ENCODE measurements around the gene E2F2. TPM values are rescaled to one million over a fixed set of nuclear protein-coding genes. Genes with fewer than 3 reads are reported as not detected.
A peak's percentile ranks its signal among the peaks of the same experiment; 100 is the strongest.

The E2F2 gene
- total RNA-seq, 1 experiment from 2014 or later: 46.1 TPM

GRCh38 chr1:23558140-23558871 is 27.3 kb upstream of the E2F2 start:
- no TSS peak for BruUV-seq (replicated peaks)
- Histone ChIP-seq H3K36me3 (ENCODE audit: insufficient read depth, low read length, poor library complexity, severe bottlenecking) (peaks cover 12% of the 10 kb centered on the region), H3K4me1 (ENCODE audit: insufficient read depth, low read length, poor library complexity, severe bottlenecking) (peaks cover 74% of the 10 kb centered on the region), H3K9me3 (ENCODE audit: low read depth, low read length, poor library complexity, severe bottlenecking) (no peaks in the 10 kb centered on the region), H3K27me3 (replicated peaks; ENCODE audit: insufficient read depth, low read depth, low read length, poor library complexity) (no peaks in the 10 kb centered on the region), H3K4me3 (ENCODE audit: low read depth, low read length, poor library complexity, severe bottlenecking) (peak overlapping the region; percentile 75), H3K27ac (ENCODE audit: low read depth, low read length, poor library complexity, severe bottlenecking) (peak overlapping the region; percentile 99)
- CTCF ChIA-PET: no interaction called here
- DNase-seq (ENCODE audit: low spot score): peak; percentile 80
- intact Hi-C loops (cut with micrococcal nuclease; ENCODE audit: unreplicated experiment): loop anchor here (5.0 kb wide), 1 partner anchor 39 kb away; no protein-coding TSS in a partner anchor
- no peak for TF ChIP-seq CTCF (conservative IDR thresholded peaks at IDR 0.05; ENCODE audit: low read depth, low read length)
- TF ChIP-seq EZH2 (IDR thresholded peaks at IDR 0.05; ENCODE audit: borderline replicate concordance, low read depth, low read length, poor library complexity, severe bottlenecking): no peak
- POLR2A ChIA-PET (ENCODE audit: low non-redundant PET): no interaction called here

- ChIA-PET CTCF (interaction anchor here (0.6 kb wide), 1 partner anchor 398 kb away, joined by 5 read pairs; no protein-coding TSS in a partner anchor), POLR2A (ENCODE audit: low non-redundant PET) (no interaction called here)
- Histone ChIP-seq H3K36me3 (ENCODE audit: insufficient read depth, low read length, poor library complexity, severe bottlenecking) (peaks cover 12% of the 10 kb centered on the region), H3K27ac (ENCODE audit: low read depth, low read length, poor library complexity, severe bottlenecking) (peak overlapping the region; percentile 99), H3K4me1 (ENCODE audit: insufficient read depth, low read length, poor library complexity, severe bottlenecking) (peaks cover 68% of the 10 kb centered on the region), H3K27me3 (replicated peaks; ENCODE audit: insufficient read depth, low read depth, low read length, poor library complexity) (no peaks in the 10 kb centered on the region), H3K4me3 (ENCODE audit: low read depth, low read length, poor library complexity, severe bottlenecking) (peak overlapping the region; percentile 75), H3K9me3 (ENCODE audit: low read depth, low read length, poor library complexity, severe bottlenecking) (no peaks in the 10 kb centered on the region)
- TF ChIP-seq CTCF (conservative IDR thresholded peaks at IDR 0.05; ENCODE audit: low read depth, low read length) (no peak), EZH2 (IDR thresholded peaks at IDR 0.05; ENCODE audit: borderline replicate concordance, low read depth, low read length, poor library complexity, severe bottlenecking) (no peak)
- BruUV-seq (replicated peaks): no TSS peak
- intact Hi-C loops (cut with micrococcal nuclease; ENCODE audit: unreplicated experiment): loop anchor here (5.0 kb wide), 1 partner anchor 40 kb away; no protein-coding TSS in a partner anchor
- no peak for DNase-seq (ENCODE audit: low spot score)
Measured at GRCh38 chr1:23557471-23558124, 26.6 kb upstream of the E2F2 start.

- no peak for TF ChIP-seq CTCF (conservative IDR thresholded peaks at IDR 0.05; ENCODE audit: low read depth, low read length)
- no peak for TF ChIP-seq EZH2 (IDR thresholded peaks at IDR 0.05; ENCODE audit: borderline replicate concordance, low read depth, low read length, poor library complexity, severe bottlenecking)
- DNase-seq (ENCODE audit: low spot score): no peak
- CTCF ChIA-PET: interaction anchor here (6.9 kb wide), 1 partner anchor 80 kb away, joined by 36 read pairs; no protein-coding TSS in a partner anchor
- Histone ChIP-seq H3K27me3 (replicated peaks; ENCODE audit: insufficient read depth, low read depth, low read length, poor library complexity) (no peaks in the 10 kb centered on the region), H3K4me1 (ENCODE audit: insufficient read depth, low read length, poor library complexity, severe bottlenecking) (peaks cover 65% of the 10 kb centered on the region), H3K9me3 (ENCODE audit: low read depth, low read length, poor library complexity, severe bottlenecking) (no peaks in the 10 kb centered on the region), H3K4me3 (ENCODE audit: low read depth, low read length, poor library complexity, severe bottlenecking) (peak overlapping the region; percentile 75), H3K27ac (ENCODE audit: low read depth, low read length, poor library complexity, severe bottlenecking) (peak overlapping the region; percentile 99), H3K36me3 (ENCODE audit: insufficient read depth, low read length, poor library complexity, severe bottlenecking) (peaks cover 12% of the 10 kb centered on the region)
- BruUV-seq (replicated peaks): no TSS peak
- POLR2A ChIA-PET (ENCODE audit: low non-redundant PET): no interaction called here
- intact Hi-C loops (cut with micrococcal nuclease; ENCODE audit: unreplicated experiment): loop anchor here (5.0 kb wide), 1 partner anchor 40 kb away; no protein-coding TSS in a partner anchor
Measured at GRCh38 chr1:23556635-23557470, 25.8 kb upstream of the E2F2 start.

All from A673 (cell line).